Measurements from ENCODE around the gene PALLD.

The PALLD gene

GRCh38 chr4:168453146-168453545 lies 43.7 kb upstream of the PALLD start:
- Histone ChIP-seq H3K36me3 (ENCODE audit: control insufficient read depth in 2 of 2, insufficient read depth in 1 of 2, low read length in 2 of 2) (no peaks in the 10 kb centered on the region), H3K4me1 (ENCODE audit: control insufficient read depth, insufficient read depth, low read length) (peaks cover 12% of the 10 kb centered on the region; the same call in 1 of the 2 replicates), H3K27ac (ENCODE audit: extremely low read depth, low read depth, low read length) (no peak overlapping the region; the same call in 1 of the 2 replicates), H3K9me3 (ENCODE audit: control insufficient read depth, insufficient read depth, low read depth, low read length) (no peaks in the 10 kb centered on the region), H3K4me3 (ENCODE audit: low read depth, low read length) (no peak overlapping the region)
- CTCF ChIA-PET, result no interaction called here
- POLR2A ChIA-PET, result interaction anchor here (1.0 to 2.3 kb wide), 2 partner anchors 18 to 27 kb away, joined by 3 to 5 read pairs; partner anchors contain the start of gene DDX60L
- TF ChIP-seq TRIM28 (IDR thresholded peaks at IDR 0.05; ENCODE audit: borderline replicate concordance, low read length), result peak; percentile 57; the same call in 1 of the 2 replicates
- TF ChIP-seq HIC1 (tag by site-specific recombination; IDR thresholded peaks at IDR 0.05), result peak; percentile 54; the same call in 1 of the 2 replicates
- TF ChIP-seq, protein P1, sequence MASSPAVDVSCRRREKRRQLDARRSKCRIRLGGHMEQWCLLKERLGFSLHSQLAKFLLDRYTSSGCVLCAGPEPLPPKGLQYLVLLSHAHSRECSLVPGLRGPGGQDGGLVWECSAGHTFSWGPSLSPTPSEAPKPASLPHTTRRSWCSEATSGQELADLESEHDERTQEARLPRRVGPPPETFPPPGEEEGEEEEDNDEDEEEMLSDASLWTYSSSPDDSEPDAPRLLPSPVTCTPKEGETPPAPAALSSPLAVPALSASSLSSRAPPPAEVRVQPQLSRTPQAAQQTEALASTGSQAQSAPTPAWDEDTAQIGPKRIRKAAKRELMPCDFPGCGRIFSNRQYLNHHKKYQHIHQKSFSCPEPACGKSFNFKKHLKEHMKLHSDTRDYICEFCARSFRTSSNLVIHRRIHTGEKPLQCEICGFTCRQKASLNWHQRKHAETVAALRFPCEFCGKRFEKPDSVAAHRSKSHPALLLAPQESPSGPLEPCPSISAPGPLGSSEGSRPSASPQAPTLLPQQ (tag by site-specific recombination; IDR thresholded peaks at IDR 0.05), result no peak
- no peak for TF ChIP-seq GLI2 (tag by site-specific recombination; IDR thresholded peaks at IDR 0.05; ENCODE audit: borderline replicate concordance, low read depth)
- peak; percentile 46; the same call in 1 of the 2 replicates for TF ChIP-seq ZNF366 (tag by site-specific recombination; conservative IDR thresholded peaks at IDR 0.05)
- peak; percentile 50; the same call in 1 of the 2 replicates for TF ChIP-seq ZNF24 (tag by site-specific recombination; IDR thresholded peaks at IDR 0.05)
- peak; percentile 66 for TF ChIP-seq ZNF600 (tag by site-specific recombination; IDR thresholded peaks at IDR 0.05)
- no peak for TF ChIP-seq ZNF274 (IDR thresholded peaks at IDR 0.05; ENCODE audit: low read length)
- no peak for TF ChIP-seq ZNF274 (tag by site-specific recombination; IDR thresholded peaks at IDR 0.05; ENCODE audit: borderline replicate concordance)
- no peak for TF ChIP-seq HOXC10 (CRISPR knock-in tag; IDR thresholded peaks at IDR 0.05)
- TF ChIP-seq RBAK (tag by site-specific recombination; IDR thresholded peaks at IDR 0.05), result no peak
- TF ChIP-seq TCF7L2 (IDR thresholded peaks at IDR 0.05; ENCODE audit: borderline replicate concordance, low read depth, low read length), result peak; percentile 63; the same call in 1 of the 2 replicates
- peak; percentile 50; the same call in 1 of the 2 replicates for TF ChIP-seq WT1 (tag by site-specific recombination; IDR thresholded peaks at IDR 0.05)
- no peak for TF ChIP-seq ZNF114 (tag by site-specific recombination; IDR thresholded peaks at IDR 0.05)
- peak; percentile 65 for TF ChIP-seq ZNF596 (tag by site-specific recombination; IDR thresholded peaks at IDR 0.05)
- TF ChIP-seq, protein P2, sequence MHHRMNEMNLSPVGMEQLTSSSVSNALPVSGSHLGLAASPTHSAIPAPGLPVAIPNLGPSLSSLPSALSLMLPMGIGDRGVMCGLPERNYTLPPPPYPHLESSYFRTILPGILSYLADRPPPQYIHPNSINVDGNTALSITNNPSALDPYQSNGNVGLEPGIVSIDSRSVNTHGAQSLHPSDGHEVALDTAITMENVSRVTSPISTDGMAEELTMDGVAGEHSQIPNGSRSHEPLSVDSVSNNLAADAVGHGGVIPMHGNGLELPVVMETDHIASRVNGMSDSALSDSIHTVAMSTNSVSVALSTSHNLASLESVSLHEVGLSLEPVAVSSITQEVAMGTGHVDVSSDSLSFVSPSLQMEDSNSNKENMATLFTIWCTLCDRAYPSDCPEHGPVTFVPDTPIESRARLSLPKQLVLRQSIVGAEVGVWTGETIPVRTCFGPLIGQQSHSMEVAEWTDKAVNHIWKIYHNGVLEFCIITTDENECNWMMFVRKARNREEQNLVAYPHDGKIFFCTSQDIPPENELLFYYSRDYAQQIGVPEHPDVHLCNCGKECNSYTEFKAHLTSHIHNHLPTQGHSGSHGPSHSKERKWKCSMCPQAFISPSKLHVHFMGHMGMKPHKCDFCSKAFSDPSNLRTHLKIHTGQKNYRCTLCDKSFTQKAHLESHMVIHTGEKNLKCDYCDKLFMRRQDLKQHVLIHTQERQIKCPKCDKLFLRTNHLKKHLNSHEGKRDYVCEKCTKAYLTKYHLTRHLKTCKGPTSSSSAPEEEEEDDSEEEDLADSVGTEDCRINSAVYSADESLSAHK (tag by site-specific recombination; IDR thresholded peaks at IDR 0.05), result 0 out of 2 replicates have a peak, but pooled peaks have one; percentile 25
- peak; percentile 78 for TF ChIP-seq ZBTB17 (tag by site-specific recombination; IDR thresholded peaks at IDR 0.05)
- no peak for TF ChIP-seq ZNF19 (tag by site-specific recombination; IDR thresholded peaks at IDR 0.05; ENCODE audit: low read depth)
- TF ChIP-seq, protein P3, sequence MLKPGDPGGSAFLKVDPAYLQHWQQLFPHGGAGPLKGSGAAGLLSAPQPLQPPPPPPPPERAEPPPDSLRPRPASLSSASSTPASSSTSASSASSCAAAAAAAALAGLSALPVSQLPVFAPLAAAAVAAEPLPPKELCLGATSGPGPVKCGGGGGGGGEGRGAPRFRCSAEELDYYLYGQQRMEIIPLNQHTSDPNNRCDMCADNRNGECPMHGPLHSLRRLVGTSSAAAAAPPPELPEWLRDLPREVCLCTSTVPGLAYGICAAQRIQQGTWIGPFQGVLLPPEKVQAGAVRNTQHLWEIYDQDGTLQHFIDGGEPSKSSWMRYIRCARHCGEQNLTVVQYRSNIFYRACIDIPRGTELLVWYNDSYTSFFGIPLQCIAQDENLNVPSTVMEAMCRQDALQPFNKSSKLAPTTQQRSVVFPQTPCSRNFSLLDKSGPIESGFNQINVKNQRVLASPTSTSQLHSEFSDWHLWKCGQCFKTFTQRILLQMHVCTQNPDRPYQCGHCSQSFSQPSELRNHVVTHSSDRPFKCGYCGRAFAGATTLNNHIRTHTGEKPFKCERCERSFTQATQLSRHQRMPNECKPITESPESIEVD (tag by site-specific recombination; IDR thresholded peaks at IDR 0.05), result peak; percentile 96
- peak; percentile 90 for TF ChIP-seq OSR2 (tag by site-specific recombination; IDR thresholded peaks at IDR 0.05)
- no peak for TF ChIP-seq GLIS2 (tag by site-specific recombination; IDR thresholded peaks at IDR 0.05)
- peak; percentile 23; the same call in 1 of the 2 replicates for TF ChIP-seq ZBTB8A (tag by site-specific recombination; IDR thresholded peaks at IDR 0.05)
- peak; percentile 74; the same call in 1 of the 2 replicates for TF ChIP-seq IKZF3 (tag by site-specific recombination; IDR thresholded peaks at IDR 0.05)
- peak; percentile 66 for TF ChIP-seq ZNF629 (tag by site-specific recombination; IDR thresholded peaks at IDR 0.05)
- TF ChIP-seq YY1 (tag by site-specific recombination; IDR thresholded peaks at IDR 0.05), result 0 out of 2 replicates have a peak, but pooled peaks have one; percentile 27
- TF ChIP-seq SCRT2 (tag by site-specific recombination; IDR thresholded peaks at IDR 0.05), result no peak
- 0 out of 2 replicates have a peak, but pooled peaks have one; percentile 37 for TF ChIP-seq ZXDB (tag by site-specific recombination; IDR thresholded peaks at IDR 0.05)
- peak; percentile 80; the same call in 1 of the 2 replicates for TF ChIP-seq MZF1 (tag by site-specific recombination; IDR thresholded peaks at IDR 0.05; ENCODE audit: borderline replicate concordance)
- peak; percentile 79 for TF ChIP-seq ZSCAN30 (tag by site-specific recombination; IDR thresholded peaks at IDR 0.05)
- TF ChIP-seq GFI1B (tag by site-specific recombination; IDR thresholded peaks at IDR 0.05), result 0 out of 2 replicates have a peak, but pooled peaks have one; percentile 17
- TF ChIP-seq GLIS1 (tag by site-specific recombination; IDR thresholded peaks at IDR 0.05), result peak; percentile 89
- TF ChIP-seq ZNF394 (tag by site-specific recombination; IDR thresholded peaks at IDR 0.05; ENCODE audit: borderline replicate concordance), result peak; percentile 43; the same call in 1 of the 2 replicates
- TF ChIP-seq FEZF1 (tag by site-specific recombination; IDR thresholded peaks at IDR 0.05), result peak; percentile 83

All from HEK293 (cell line).